Uterus (tissue), 4 donors: ENCODE results near the gene POLQ. TPM values are rescaled to one million over a fixed set of nuclear protein-coding genes. Genes with fewer than 3 reads are reported as not detected.

Experiments
- DNase-seq, 2 donors: peaks; one replicate each; pipeline ENCODE4 v3.0.0-alpha.2; 2019 to 2020
- H3K27ac ChIP-seq, 2 donors: fragments of 200-600 bp; sonication (generic); 1 replicate in 1 of 2; 2 replicates in 1 of 2; pipeline ENCODE4 v1.5.1; 2016 to 2018
- H3K27me3 ChIP-seq, 2 donors: fragments of 200-600 bp; sonication (generic); one replicate each; pipeline ENCODE4 v1.5.1; 2018 to 2019; ENCODE audit warnings: control low read depth in 1 of 2
- H3K36me3 ChIP-seq, 2 donors: fragments of 200-600 bp; sonication (generic); one replicate each; pipeline ENCODE4 v1.5.1; 2019; ENCODE audit warnings: control low read depth in 1 of 2
- H3K4me1 ChIP-seq, 2 donors: fragments of 200-600 bp; sonication (generic); one replicate each; pipeline ENCODE4 v1.5.1; 2018 to 2019; ENCODE audit warnings: control low read depth in 1 of 2
- H3K4me3 ChIP-seq, 2 donors: fragments of 200-600 bp; sonication (generic); 1 replicate in 1 of 2; 2 replicates in 1 of 2; pipeline ENCODE4 v1.5.1; 2018 to 2019; ENCODE audit warnings: mild to moderate bottlenecking in 1 of 2
- H3K9me3 ChIP-seq, 2 donors: fragments of 200-600 bp; sonication (generic); one replicate each; pipeline ENCODE4 v1.5.1; 2019; ENCODE audit warnings: control low read depth in 1 of 2
- CTCF ChIP-seq, 4 experiments: fragments of 200-600 bp in 2 of 4; fragments of 450-650 bp in 2 of 4; sonication (generic) in 2 of 4; IDR thresholded peaks; one replicate each; pipeline ENCODE4 v1.5.1; 2016 to 2019; ENCODE audit warnings: antibody characterized with exemption in 4 of 4, mild to moderate bottlenecking in 2 of 4, moderate library complexity in 1 of 4
- POLR2A ChIP-seq, 2 donors: fragments of 450-650 bp; IDR thresholded peaks; one replicate each; pipeline ENCODE4 v1.6.1; 2016; ENCODE audit warnings: antibody characterized with exemption in 2 of 2, mild to moderate bottlenecking in 1 of 2, moderate library complexity in 1 of 2
- intact Hi-C: fragments of 100-400 bp; cut with DNase I; formaldehyde crosslinking; loops from one replicate; pipeline ENCODE4 v1.15.1; 2023; ENCODE audit warnings: low total_unique reads
- total RNA-seq, 4 donors: library from RNA; depleted of rRNA in 3 of 4; stranded (reverse); fragments of >200 nt in 3 of 4; gene quantifications; one replicate each; pipeline versions ENCODE4 v1.1.0 to v1.2.4, GENCODE V29; 2014 to 2023
- donor health status: DM: yes; HTN: yes; CAD: no.

The POLQ gene
- total RNA-seq, 4 donors from 2014 or later, result 0.26 to 5.8 (median 0.58) TPM; not detected in 1

GRCh38 chr3:121482660-121483059 lies 63.1 kb downstream of the POLQ start:
- DNase-seq, result no peak
- H3K36me3 ChIP-seq, result no peaks in the 10 kb centered on the region
- no peak overlapping the region for H3K27ac ChIP-seq
- H3K4me1 ChIP-seq, result no peaks in the 10 kb centered on the region
- no peak overlapping the region for H3K4me3 ChIP-seq
- no peaks in the 10 kb centered on the region for H3K27me3 ChIP-seq
- no peaks in the 10 kb centered on the region for H3K9me3 ChIP-seq
- no peak for TF ChIP-seq CTCF (IDR thresholded peaks at IDR 0.05)
- TF ChIP-seq POLR2A (IDR thresholded peaks at IDR 0.05), result no peak
- intact Hi-C loops, result no loop called here

GRCh38 chr3:121481106-121481880 lies 64.5 kb downstream of the POLQ start:
- Histone ChIP-seq H3K9me3 (no peaks in the 10 kb centered on the region), H3K36me3 (no peaks in the 10 kb centered on the region), H3K27ac (no peak overlapping the region), H3K27me3 (no peaks in the 10 kb centered on the region), H3K4me1 (no peaks in the 10 kb centered on the region), H3K4me3 (no peak overlapping the region)
- intact Hi-C loops, result no loop called here
- TF ChIP-seq CTCF (IDR thresholded peaks at IDR 0.05) (no peak), POLR2A (IDR thresholded peaks at IDR 0.05) (no peak)
- no peak for DNase-seq

GRCh38 chr3:121477589-121477988 lies 68.2 kb downstream of the POLQ start:
- H3K36me3 ChIP-seq, result no peaks in the 10 kb centered on the region
- H3K27ac ChIP-seq, result no peak overlapping the region
- no peaks in the 10 kb centered on the region for H3K27me3 ChIP-seq
- no peaks in the 10 kb centered on the region for H3K4me1 ChIP-seq
- H3K9me3 ChIP-seq, result no peaks in the 10 kb centered on the region
- H3K4me3 ChIP-seq, result no peak overlapping the region
- intact Hi-C loops, result no loop called here
- DNase-seq, result no peak
- TF ChIP-seq POLR2A (IDR thresholded peaks at IDR 0.05) (no peak), CTCF (IDR thresholded peaks at IDR 0.05) (no peak)

- Histone ChIP-seq H3K9me3 (no peaks in the 10 kb centered on the region), H3K36me3 (no peaks in the 10 kb centered on the region), H3K27ac (no peak overlapping the region), H3K4me3 (no peak overlapping the region), H3K27me3 (no peaks in the 10 kb centered on the region), H3K4me1 (no peaks in the 10 kb centered on the region)
- DNase-seq, result no peak
- TF ChIP-seq CTCF (IDR thresholded peaks at IDR 0.05) (no peak), POLR2A (IDR thresholded peaks at IDR 0.05) (no peak)
- intact Hi-C loops, result no loop called here
Measured at GRCh38 chr3:121473001-121473400, 72.8 kb downstream of the POLQ start.

- H3K27ac ChIP-seq, result no peak overlapping the region
- no peaks in the 10 kb centered on the region for H3K9me3 ChIP-seq
- DNase-seq, result no peak
- no peak overlapping the region for H3K4me3 ChIP-seq
- no peaks in the 10 kb centered on the region for H3K36me3 ChIP-seq
- TF ChIP-seq CTCF (IDR thresholded peaks at IDR 0.05), result no peak
- TF ChIP-seq POLR2A (IDR thresholded peaks at IDR 0.05), result no peak
- intact Hi-C loops, result no loop called here
- no peaks in the 10 kb centered on the region for H3K27me3 ChIP-seq
- no peaks in the 10 kb centered on the region for H3K4me1 ChIP-seq
Measured at GRCh38 chr3:121467085-121467484, 78.7 kb downstream of the POLQ start.
